Skeletal muscle satellite cell (primary cell): ENCODE results near the gene BCR.

Source experiments
- H3K27me3 ChIP-seq: 2 replicates; pipeline ENCODE4 v1.7.0; 2013; ENCODE audit warnings: low read length; ENCODE audit not compliant: control insufficient read depth, insufficient read depth
- H3K36me3 ChIP-seq: 2 replicates; pipeline ENCODE4 v1.7.0; 2013; ENCODE audit warnings: mild to moderate bottlenecking, control low read depth, low read length; ENCODE audit not compliant: insufficient read depth
- H3K4me1 ChIP-seq: 2 replicates; pipeline ENCODE4 v1.7.0; 2013; ENCODE audit warnings: low read length; ENCODE audit not compliant: control insufficient read depth, insufficient read depth
- H3K4me2 ChIP-seq: 2 replicates; pipeline ENCODE4 v1.7.0; 2013; ENCODE audit warnings: mild to moderate bottlenecking, low read length
- H3K4me3 ChIP-seq: 2 replicates; pipeline ENCODE4 v1.7.0; 2013; ENCODE audit warnings: low read length
- H3K9ac ChIP-seq: 2 replicates; pipeline ENCODE4 v1.7.0; 2013; ENCODE audit warnings: mild to moderate bottlenecking, low read depth, low read length, moderate library complexity
- H3K9me3 ChIP-seq: replicated peaks from 2 replicates; pipeline ENCODE4 v1.7.0; 2013; ENCODE audit warnings: mild to moderate bottlenecking, control low read depth, low read length

Gene BCR

GRCh38 chr22:23215294-23216241 is 35.3 kb downstream of the BCR start:
- H3K27me3 ChIP-seq = no peaks in the 10 kb centered on the region
- no peaks in the 10 kb centered on the region for H3K9me3 ChIP-seq
- H3K9ac ChIP-seq = no peak overlapping the region
- H3K4me2 ChIP-seq = peak overlapping the region; percentile 22
- no peak overlapping the region for H3K4me3 ChIP-seq
- peaks cover 43% of the 10 kb centered on the region for H3K4me1 ChIP-seq
- no peaks in the 10 kb centered on the region for H3K36me3 ChIP-seq

GRCh38 chr22:23216461-23217170 is 36.3 kb downstream of the BCR start:
- H3K4me2 ChIP-seq = no peak overlapping the region
- H3K9me3 ChIP-seq = no peaks in the 10 kb centered on the region
- H3K4me1 ChIP-seq = peaks cover 46% of the 10 kb centered on the region
- no peaks in the 10 kb centered on the region for H3K36me3 ChIP-seq
- no peak overlapping the region for H3K9ac ChIP-seq
- no peaks in the 10 kb centered on the region for H3K27me3 ChIP-seq
- H3K4me3 ChIP-seq = no peak overlapping the region

- Histone ChIP-seq H3K36me3 (no peaks in the 10 kb centered on the region), H3K4me1 (peaks cover 46% of the 10 kb centered on the region), H3K9me3 (no peaks in the 10 kb centered on the region), H3K4me3 (no peak overlapping the region), H3K4me2 (no peak overlapping the region), H3K27me3 (no peaks in the 10 kb centered on the region), H3K9ac (no peak overlapping the region)
Observed at GRCh38 chr22:23217171-23218052, 37.1 kb downstream of the BCR start.

GRCh38 chr22:23218053-23218866 is 38.0 kb downstream of the BCR start:
- no peaks in the 10 kb centered on the region for H3K27me3 ChIP-seq
- no peaks in the 10 kb centered on the region for H3K9me3 ChIP-seq
- peaks cover 46% of the 10 kb centered on the region for H3K4me1 ChIP-seq
- no peak overlapping the region for H3K9ac ChIP-seq
- no peaks in the 10 kb centered on the region for H3K36me3 ChIP-seq
- H3K4me2 ChIP-seq = peak overlapping the region; percentile 61
- H3K4me3 ChIP-seq = peak overlapping the region; percentile 45

GRCh38 chr22:23218867-23219251 is 38.5 kb downstream of the BCR start:
- Histone ChIP-seq H3K4me2 (peak overlapping the region; percentile 61), H3K9ac (no peak overlapping the region), H3K27me3 (no peaks in the 10 kb centered on the region), H3K4me3 (peak overlapping the region; percentile 45), H3K4me1 (peaks cover 46% of the 10 kb centered on the region), H3K9me3 (no peaks in the 10 kb centered on the region), H3K36me3 (no peaks in the 10 kb centered on the region)

- peak overlapping the region; percentile 61 for H3K4me2 ChIP-seq
Observed at GRCh38 chr22:23219317-23219716, 39.0 kb downstream of the BCR start.

GRCh38 chr22:23219822-23220484 is 39.6 kb downstream of the BCR start:
- no peaks in the 10 kb centered on the region for H3K36me3 ChIP-seq
- H3K4me2 ChIP-seq = peak overlapping the region; percentile 30
- H3K27me3 ChIP-seq = no peaks in the 10 kb centered on the region
- H3K9ac ChIP-seq = no peak overlapping the region
- peaks cover 48% of the 10 kb centered on the region for H3K4me1 ChIP-seq
- no peaks in the 10 kb centered on the region for H3K9me3 ChIP-seq
- peak overlapping the region; percentile 3 for H3K4me3 ChIP-seq

More at GRCh38 chr22:23219317-23219716, 39.0 kb downstream of the BCR start:
- Histone ChIP-seq H3K4me1 (peaks cover 46% of the 10 kb centered on the region), H3K27me3 (no peaks in the 10 kb centered on the region), H3K9ac (no peak overlapping the region), H3K4me3 (peak overlapping the region; percentile 45), H3K36me3 (no peaks in the 10 kb centered on the region), H3K9me3 (no peaks in the 10 kb centered on the region)

- H3K4me1 ChIP-seq = peaks cover 48% of the 10 kb centered on the region
Observed at GRCh38 chr22:23220485-23221350, 40.4 kb downstream of the BCR start.

GRCh38 chr22:23221351-23221804 is 41.1 kb downstream of the BCR start:
- H3K4me1 ChIP-seq = peaks cover 48% of the 10 kb centered on the region
- no peaks in the 10 kb centered on the region for H3K9me3 ChIP-seq
- H3K4me2 ChIP-seq = no peak overlapping the region
- H3K9ac ChIP-seq = no peak overlapping the region
- H3K27me3 ChIP-seq = no peaks in the 10 kb centered on the region
- no peaks in the 10 kb centered on the region for H3K36me3 ChIP-seq
- H3K4me3 ChIP-seq = no peak overlapping the region

More at GRCh38 chr22:23220485-23221350, 40.4 kb downstream of the BCR start:
- Histone ChIP-seq H3K4me2 (peak overlapping the region; percentile 30), H3K9ac (no peak overlapping the region), H3K36me3 (no peaks in the 10 kb centered on the region), H3K4me3 (no peak overlapping the region), H3K9me3 (no peaks in the 10 kb centered on the region), H3K27me3 (no peaks in the 10 kb centered on the region)
